Measurements from ENCODE around the gene LINGO3. TPM values are rescaled to one million over a fixed set of nuclear protein-coding genes. Genes with fewer than 3 reads are reported as not detected.

The LINGO3 gene
- total RNA-seq, 2 donors from 2014 or later: 0.20 to 1.0 TPM

DNA sequence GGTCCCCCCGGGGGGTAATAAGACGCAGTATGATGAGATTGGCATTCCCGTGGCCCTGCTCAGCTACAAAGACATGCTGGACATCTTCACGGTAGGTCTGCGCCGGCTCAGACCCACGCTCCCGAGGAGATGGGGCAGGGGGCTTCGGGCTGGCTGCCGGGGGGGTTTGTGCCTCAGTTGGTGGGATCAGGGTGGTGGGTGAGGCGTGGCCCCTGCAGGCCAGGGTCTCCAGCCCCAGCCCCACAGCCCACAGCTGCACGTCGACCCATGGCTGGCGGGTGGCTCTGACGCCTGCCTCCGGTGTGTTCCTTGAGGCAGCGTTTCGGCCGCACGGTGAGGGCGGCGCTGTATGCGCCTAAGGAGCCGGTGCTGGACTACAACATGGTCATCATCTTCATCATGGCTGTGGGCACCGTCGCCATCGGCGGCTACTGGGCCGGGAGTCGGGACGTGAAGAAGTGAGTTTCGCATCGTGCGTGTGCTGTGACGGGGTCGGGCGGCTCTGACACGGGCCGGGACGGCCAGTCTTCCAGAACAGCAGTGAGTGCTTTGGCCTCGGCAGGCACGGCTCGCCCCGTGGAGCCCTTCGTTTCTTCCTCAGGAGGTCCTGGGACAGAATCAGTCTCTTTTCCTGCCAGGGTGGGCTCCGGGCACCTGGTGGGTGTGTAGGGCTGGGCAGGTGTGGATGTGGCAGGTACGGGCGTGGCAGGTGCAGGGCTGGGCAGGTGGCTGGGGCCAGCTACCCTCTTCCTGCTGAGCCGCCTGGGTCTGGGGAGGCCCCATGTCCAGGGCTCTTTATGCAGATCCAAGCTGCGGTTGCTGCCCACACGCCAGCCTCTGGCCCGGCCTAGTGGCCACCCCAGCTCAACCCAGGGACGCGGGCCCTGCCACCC is 31.0 kb upstream of the LINGO3 start:
- Mint-ChIP-seq H3K4me1 (no peaks in the 10 kb centered on the region), H3K27ac (no peak overlapping the region), H3K9me3 (peaks cover 8% of the 10 kb centered on the region), H3K4me3 (no peak overlapping the region), H3K27me3 (ENCODE audit: insufficient read depth) (no peaks in the 10 kb centered on the region), H3K36me3 (ENCODE audit: low read depth) (peaks cover 23% of the 10 kb centered on the region)
- no peaks in the 10 kb centered on the region for H3K27me3 ChIP-seq (ENCODE audit: control insufficient read depth, insufficient read depth, low read length, poor library complexity, severe bottlenecking)
- H3K36me3 ChIP-seq (ENCODE audit: control insufficient read depth, insufficient read depth, low read length): peaks cover 22% of the 10 kb centered on the region
- no peak for DNase-seq
- H3K4me3 ChIP-seq (ENCODE audit: low read length): no peak overlapping the region
- no peaks in the 10 kb centered on the region for H3K4me1 ChIP-seq (ENCODE audit: control insufficient read depth, insufficient read depth, low read length)
- no peak overlapping the region for H3K27ac ChIP-seq (ENCODE audit: low read depth, low read length)
- 95 to 96% methylated on average over 37 to 54 of the region's 54 CpGs for WGBS, 2 experiments (ENCODE audit: insufficient coverage in 1 of 2, insufficient read length in 1 of 2)
- H3K9ac ChIP-seq (ENCODE audit: extremely low read depth, low read length, poor library complexity, severe bottlenecking): no peak overlapping the region
- TF ChIP-seq, protein P1, sequence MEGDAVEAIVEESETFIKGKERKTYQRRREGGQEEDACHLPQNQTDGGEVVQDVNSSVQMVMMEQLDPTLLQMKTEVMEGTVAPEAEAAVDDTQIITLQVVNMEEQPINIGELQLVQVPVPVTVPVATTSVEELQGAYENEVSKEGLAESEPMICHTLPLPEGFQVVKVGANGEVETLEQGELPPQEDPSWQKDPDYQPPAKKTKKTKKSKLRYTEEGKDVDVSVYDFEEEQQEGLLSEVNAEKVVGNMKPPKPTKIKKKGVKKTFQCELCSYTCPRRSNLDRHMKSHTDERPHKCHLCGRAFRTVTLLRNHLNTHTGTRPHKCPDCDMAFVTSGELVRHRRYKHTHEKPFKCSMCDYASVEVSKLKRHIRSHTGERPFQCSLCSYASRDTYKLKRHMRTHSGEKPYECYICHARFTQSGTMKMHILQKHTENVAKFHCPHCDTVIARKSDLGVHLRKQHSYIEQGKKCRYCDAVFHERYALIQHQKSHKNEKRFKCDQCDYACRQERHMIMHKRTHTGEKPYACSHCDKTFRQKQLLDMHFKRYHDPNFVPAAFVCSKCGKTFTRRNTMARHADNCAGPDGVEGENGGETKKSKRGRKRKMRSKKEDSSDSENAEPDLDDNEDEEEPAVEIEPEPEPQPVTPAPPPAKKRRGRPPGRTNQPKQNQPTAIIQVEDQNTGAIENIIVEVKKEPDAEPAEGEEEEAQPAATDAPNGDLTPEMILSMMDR (conservative IDR thresholded peaks at IDR 0.05): no peak
- no peaks in the 10 kb centered on the region for H3K9me3 ChIP-seq (ENCODE audit: control insufficient read depth, low read length)

DNA sequence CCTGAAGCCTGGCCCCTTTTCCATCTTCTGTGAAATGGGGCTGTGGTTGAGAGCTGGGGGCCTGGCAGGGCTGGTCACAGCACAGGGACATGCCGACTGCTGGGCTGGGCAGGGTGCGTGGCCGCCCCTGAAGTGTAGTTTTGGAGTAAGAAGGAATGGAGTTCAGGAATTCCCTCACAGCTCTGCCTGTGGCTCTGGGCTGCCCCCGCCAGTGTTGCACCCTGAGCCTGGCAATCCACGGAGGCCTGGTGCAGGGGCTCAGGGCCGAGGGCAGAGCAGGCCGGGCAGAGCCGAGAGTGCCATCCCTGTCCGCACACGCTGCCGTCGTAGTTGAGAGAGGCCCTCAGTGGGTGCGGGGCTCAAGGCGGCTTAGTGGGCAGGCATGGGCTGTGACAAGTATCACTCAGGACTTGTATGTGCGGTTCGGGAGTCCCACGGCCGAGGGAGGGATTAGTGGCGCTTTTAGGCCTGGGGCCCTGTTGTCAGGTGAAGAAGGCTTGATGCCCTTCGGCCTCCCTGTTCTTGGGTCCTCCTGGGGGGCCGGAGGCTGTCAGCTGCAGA is 30.2 kb upstream of the LINGO3 start:
- peaks cover 8% of the 10 kb centered on the region for H3K9me3 Mint-ChIP-seq
- Histone ChIP-seq H3K36me3 (ENCODE audit: control insufficient read depth, insufficient read depth, low read length) (peaks cover 22% of the 10 kb centered on the region), H3K27ac (ENCODE audit: low read depth, low read length) (peak overlapping the region; percentile 89), H3K27me3 (ENCODE audit: control insufficient read depth, insufficient read depth, low read length, poor library complexity, severe bottlenecking) (no peaks in the 10 kb centered on the region), H3K4me1 (ENCODE audit: control insufficient read depth, insufficient read depth, low read length) (no peaks in the 10 kb centered on the region), H3K4me3 (ENCODE audit: low read length) (no peak overlapping the region), H3K9ac (ENCODE audit: extremely low read depth, low read length, poor library complexity, severe bottlenecking) (no peak overlapping the region), H3K9me3 (ENCODE audit: control insufficient read depth, low read length) (no peaks in the 10 kb centered on the region)
- H3K4me1 Mint-ChIP-seq: no peaks in the 10 kb centered on the region
- H3K27ac Mint-ChIP-seq: no peak overlapping the region
- H3K36me3 Mint-ChIP-seq (ENCODE audit: low read depth): peaks cover 23% of the 10 kb centered on the region
- no peak for DNase-seq
- TF ChIP-seq, protein P1 (conservative IDR thresholded peaks at IDR 0.05): no peak
- WGBS, 2 experiments (ENCODE audit: insufficient coverage in 1 of 2, insufficient read length in 1 of 2): 95 to 98% methylated on average over 18 to 21 of the region's 21 CpGs
- no peak overlapping the region for H3K4me3 Mint-ChIP-seq
- H3K27me3 Mint-ChIP-seq (ENCODE audit: insufficient read depth): no peaks in the 10 kb centered on the region

DNA sequence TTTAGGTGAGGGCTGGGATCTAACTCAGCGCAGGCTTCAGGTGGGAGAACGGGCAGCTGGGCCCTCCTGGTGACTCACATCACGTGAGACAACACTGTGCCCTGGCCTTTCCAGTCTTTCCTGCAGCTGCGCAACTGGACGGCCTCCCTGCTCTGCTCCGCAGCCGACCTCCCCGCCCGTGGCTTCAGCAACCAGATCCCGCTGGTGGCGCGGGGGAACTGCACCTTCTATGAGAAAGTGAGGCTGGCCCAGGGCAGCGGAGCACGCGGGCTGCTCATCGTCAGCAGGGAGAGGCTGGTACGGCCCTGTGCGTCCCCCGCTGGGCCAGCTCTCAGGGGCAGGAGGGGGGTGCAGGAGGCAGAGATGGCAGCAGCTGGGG is 29.4 kb upstream of the LINGO3 start:
- DNase-seq: peak; percentile 86
- Mint-ChIP-seq H3K4me3 (no peak overlapping the region), H3K27ac (no peak overlapping the region), H3K27me3 (ENCODE audit: insufficient read depth) (no peaks in the 10 kb centered on the region), H3K36me3 (ENCODE audit: low read depth) (peaks cover 23% of the 10 kb centered on the region), H3K4me1 (no peaks in the 10 kb centered on the region), H3K9me3 (peaks cover 8% of the 10 kb centered on the region)
- peak overlapping the region; percentile 89 for H3K27ac ChIP-seq (ENCODE audit: low read depth, low read length)
- TF ChIP-seq, protein P1 (conservative IDR thresholded peaks at IDR 0.05): peak; percentile 64
- no peaks in the 10 kb centered on the region for H3K27me3 ChIP-seq (ENCODE audit: control insufficient read depth, insufficient read depth, low read length, poor library complexity, severe bottlenecking)
- H3K36me3 ChIP-seq (ENCODE audit: control insufficient read depth, insufficient read depth, low read length): peaks cover 22% of the 10 kb centered on the region
- H3K4me1 ChIP-seq (ENCODE audit: control insufficient read depth, insufficient read depth, low read length): no peaks in the 10 kb centered on the region
- H3K4me3 ChIP-seq (ENCODE audit: low read length): no peak overlapping the region
- no peak overlapping the region for H3K9ac ChIP-seq (ENCODE audit: extremely low read depth, low read length, poor library complexity, severe bottlenecking)
- no peaks in the 10 kb centered on the region for H3K9me3 ChIP-seq (ENCODE audit: control insufficient read depth, low read length)
- 63 to 78% methylated on average over 10 to 19 of the region's 19 CpGs for WGBS, 2 experiments (ENCODE audit: insufficient coverage in 1 of 2, insufficient read length in 1 of 2)
